Hepatocyte (in vitro differentiated cells): ENCODE results near the gene TENM4. TPM values are rescaled to one million over a fixed set of nuclear protein-coding genes. Genes with fewer than 3 reads are reported as not detected.
A peak's percentile ranks its signal among the peaks of the same experiment; 100 is the strongest.

Experiments used
- DNase-seq: peaks from one replicate; pipeline ENCODE4 v3.0.0-alpha.2; 2016; ENCODE audit warnings: low spot score
- H2AFZ ChIP-seq: fragments of 200-600 bp; sonication (generic); 2 replicates; pipeline ENCODE4 v1.6.0; 2016; ENCODE audit warnings: antibody characterized with exemption, mild to moderate bottlenecking
- H3K27ac ChIP-seq: fragments of 200-600 bp; sonication (generic); 2 replicates; pipeline ENCODE4 v1.5.1; 2016; ENCODE audit warnings: mild to moderate bottlenecking
- H3K27me3 ChIP-seq: fragments of 200-600 bp; sonication (generic); 2 replicates; pipeline ENCODE4 v1.6.1; 2016
- H3K36me3 ChIP-seq: fragments of 200-600 bp; sonication (generic); replicated peaks from 2 replicates; pipeline ENCODE4 v1.5.1; 2016; ENCODE audit warnings: low read depth; ENCODE audit not compliant: insufficient read depth
- H3K4me1 ChIP-seq: fragments of 200-600 bp; sonication (generic); 2 replicates; pipeline ENCODE4 v1.5.1; 2016; ENCODE audit warnings: mild to moderate bottlenecking, moderate library complexity; ENCODE audit not compliant: insufficient read depth
- H3K4me2 ChIP-seq: fragments of 200-600 bp; sonication (generic); 2 replicates; pipeline ENCODE4 v1.6.0; 2016
- H3K4me3 ChIP-seq: fragments of 200-600 bp; sonication (generic); 2 replicates; pipeline ENCODE4 v1.5.1; 2016; ENCODE audit warnings: mild to moderate bottlenecking
- H3K79me2 ChIP-seq: fragments of 200-600 bp; sonication (generic); 2 replicates; pipeline ENCODE4 v1.6.0; 2017; ENCODE audit warnings: mild to moderate bottlenecking
- H3K9me2 ChIP-seq: fragments of 200-600 bp; sonication (generic); replicated peaks from 2 replicates; pipeline ENCODE4 v1.6.0; 2017; ENCODE audit warnings: mild to moderate bottlenecking; ENCODE audit not compliant: insufficient read depth
- H3K9me3 ChIP-seq: fragments of 200-600 bp; sonication (generic); 2 replicates; pipeline ENCODE4 v1.5.1; 2016; ENCODE audit warnings: low read depth, mild to moderate bottlenecking
- H4K20me1 ChIP-seq: fragments of 200-600 bp; sonication (generic); 2 replicates; pipeline ENCODE4 v1.6.0; 2016; ENCODE audit warnings: mild to moderate bottlenecking; ENCODE audit not compliant: insufficient read depth, poor library complexity, severe bottlenecking
- EZH2 ChIP-seq: fragments of 200-600 bp; sonication (generic); IDR thresholded peaks from 2 replicates; pipeline ENCODE4 v1.6.1; 2016; ENCODE audit warnings: antibody characterized with exemption, mild to moderate bottlenecking, borderline replicate concordance
- EZH2phosphoT487 ChIP-seq: fragments of 200-600 bp; sonication (generic); IDR thresholded peaks from one replicate; pipeline ENCODE4 v1.6.1; 2018; ENCODE audit warnings: antibody characterized with exemption, mild to moderate bottlenecking, low read depth, moderate library complexity; ENCODE audit not compliant: unreplicated experiment, severe bottlenecking
- WGBS: methylation state at CpG from one replicate; pipeline ENCODE4 v1.1.6; 2016; ENCODE audit warnings: low lambda C conversion rate; ENCODE audit errors: missing lambda C conversion rate; 5-methylcytosine and 5-hydroxymethylcytosine counted together
- polyA plus RNA-seq: library from polyadenylated mRNA; unstranded; fragments of >200 nt; fragmentation: Nextera tagmentation; extraction: Ambion mirVana; gene quantifications from 2 replicates; pipeline ENCODE4 v1.2.1, GENCODE V29; 2016
- total RNA-seq: library from RNA; depleted of rRNA; stranded (reverse); fragments of >200 nt; gene quantifications from 2 replicates; pipeline ENCODE4 v1.2.3, GENCODE V29; 2014
- TF ChIP-seq, protein P1 (sequence below): fragments of 200-600 bp; sonication (generic); IDR thresholded peaks from 2 replicates; pipeline ENCODE4 v1.5.1; 2016; ENCODE audit warnings: antibody characterized with exemption, mild to moderate bottlenecking; ENCODE audit not compliant: poor library complexity

TENM4 gene
- total and polyA plus RNA-seq, 2 experiments from 2014 or later = 18.4 to 18.7 TPM

- no peak overlapping the region for H3K4me2 ChIP-seq
Observed at GRCh38 chr11:79414644-79415317, 26.0 kb downstream of the TENM4 start.

GRCh38 chr11:79414041-79414440, 26.8 kb downstream of the TENM4 start:
- no peaks in the 10 kb centered on the region for H4K20me1 ChIP-seq
- H2AFZ ChIP-seq = no peak overlapping the region
- no peaks in the 10 kb centered on the region for H3K27me3 ChIP-seq
- no peak for TF ChIP-seq EZH2phosphoT487
- TF ChIP-seq, protein P1, sequence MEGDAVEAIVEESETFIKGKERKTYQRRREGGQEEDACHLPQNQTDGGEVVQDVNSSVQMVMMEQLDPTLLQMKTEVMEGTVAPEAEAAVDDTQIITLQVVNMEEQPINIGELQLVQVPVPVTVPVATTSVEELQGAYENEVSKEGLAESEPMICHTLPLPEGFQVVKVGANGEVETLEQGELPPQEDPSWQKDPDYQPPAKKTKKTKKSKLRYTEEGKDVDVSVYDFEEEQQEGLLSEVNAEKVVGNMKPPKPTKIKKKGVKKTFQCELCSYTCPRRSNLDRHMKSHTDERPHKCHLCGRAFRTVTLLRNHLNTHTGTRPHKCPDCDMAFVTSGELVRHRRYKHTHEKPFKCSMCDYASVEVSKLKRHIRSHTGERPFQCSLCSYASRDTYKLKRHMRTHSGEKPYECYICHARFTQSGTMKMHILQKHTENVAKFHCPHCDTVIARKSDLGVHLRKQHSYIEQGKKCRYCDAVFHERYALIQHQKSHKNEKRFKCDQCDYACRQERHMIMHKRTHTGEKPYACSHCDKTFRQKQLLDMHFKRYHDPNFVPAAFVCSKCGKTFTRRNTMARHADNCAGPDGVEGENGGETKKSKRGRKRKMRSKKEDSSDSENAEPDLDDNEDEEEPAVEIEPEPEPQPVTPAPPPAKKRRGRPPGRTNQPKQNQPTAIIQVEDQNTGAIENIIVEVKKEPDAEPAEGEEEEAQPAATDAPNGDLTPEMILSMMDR = no peak
- TF ChIP-seq EZH2 = no peak
- H3K27ac ChIP-seq = no peak overlapping the region
- H3K4me1 ChIP-seq = peaks cover 4% of the 10 kb centered on the region
- 97% methylated on average over 3 of the region's 3 CpGs for WGBS
- DNase-seq = no peak
- H3K36me3 ChIP-seq = no peaks in the 10 kb centered on the region
- no peaks in the 10 kb centered on the region for H3K9me3 ChIP-seq
- H3K9me2 ChIP-seq = no peaks in the 10 kb centered on the region
- no peak overlapping the region for H3K4me2 ChIP-seq
- peaks cover 4% of the 10 kb centered on the region for H3K79me2 ChIP-seq
- no peak overlapping the region for H3K4me3 ChIP-seq

More at GRCh38 chr11:79414644-79415317, 26.0 kb downstream of the TENM4 start:
- Histone ChIP-seq H3K4me1 (peaks cover 4% of the 10 kb centered on the region), H3K79me2 (peaks cover 4% of the 10 kb centered on the region), H4K20me1 (no peaks in the 10 kb centered on the region), H2AFZ (no peak overlapping the region), H3K27me3 (no peaks in the 10 kb centered on the region), H3K9me3 (no peaks in the 10 kb centered on the region), H3K4me3 (no peak overlapping the region), H3K36me3 (no peaks in the 10 kb centered on the region), H3K27ac (no peak overlapping the region), H3K9me2 (no peaks in the 10 kb centered on the region)
- TF ChIP-seq EZH2phosphoT487 (no peak), EZH2 (no peak)
- TF ChIP-seq, protein P1 = no peak
- whole genome bisulfite sequencing = 81% methylated on average over 8 of the region's 8 CpGs
- no peak for DNase-seq

GRCh38 chr11:79413268-79413667, 27.6 kb downstream of the TENM4 start:
- H3K9me3 ChIP-seq = no peaks in the 10 kb centered on the region
- WGBS = 42% methylated on average over 4 of the region's 4 CpGs
- no peaks in the 10 kb centered on the region for H3K27me3 ChIP-seq
- H3K36me3 ChIP-seq = no peaks in the 10 kb centered on the region
- H3K9me2 ChIP-seq = no peaks in the 10 kb centered on the region
- H3K4me2 ChIP-seq = peak overlapping the region; percentile 6
- peak; percentile 80 for DNase-seq
- no peak overlapping the region for H3K4me3 ChIP-seq
- H2AFZ ChIP-seq = no peak overlapping the region
- TF ChIP-seq, protein P1 = no peak
- H4K20me1 ChIP-seq = no peaks in the 10 kb centered on the region
- H3K4me1 ChIP-seq = peaks cover 4% of the 10 kb centered on the region
- H3K79me2 ChIP-seq = peaks cover 6% of the 10 kb centered on the region
- no peak overlapping the region for H3K27ac ChIP-seq
